GM19468 (cell line): ENCODE results near the gene METTL27.
"Not testable (repeated sequence)": the region's sequence is repeated elsewhere in the genome, so short reads cannot be mapped to it uniquely, and the experiment has no call there.

Source experiments
- ATAC-seq: cut with Tn5 transposase; IDR thresholded peaks from one replicate; pipeline ENCODE4 v1.9.1; 2021; ENCODE audit warnings: mild to moderate bottlenecking, moderate library complexity, moderate number of reproducible peaks; ENCODE audit not compliant: unreplicated experiment; ENCODE audit errors: extremely low read depth

METTL27 gene

GRCh38 chr7:73839743-73840714 is 2.3 kb downstream of the METTL27 start:
- no peak for ATAC-seq

DNA sequence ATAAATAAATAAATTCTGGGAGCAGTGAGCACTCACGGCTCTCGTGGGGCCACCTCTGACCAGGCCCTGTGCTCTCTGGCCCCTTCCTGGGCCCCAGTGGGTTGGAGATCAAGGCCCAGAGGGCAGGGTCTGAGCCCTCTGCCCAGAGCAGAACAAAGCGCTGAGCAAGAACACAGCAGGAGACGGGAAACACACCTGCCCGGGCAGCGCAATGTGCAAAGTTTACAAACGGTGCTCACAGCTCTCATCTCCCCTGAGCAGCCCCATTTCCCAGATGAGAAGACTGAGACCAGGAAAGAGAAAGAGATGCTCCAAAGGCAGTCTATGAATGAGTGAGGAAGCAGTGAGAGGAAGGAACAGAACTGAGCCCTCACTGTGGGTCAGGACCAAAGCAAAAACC is 3.0 kb downstream of the METTL27 start:
- ATAC-seq: no peak

- no peak for ATAC-seq
These were observed 3.7 kb downstream of the METTL27 start for GRCh38 chr7:73838642-73839041.

DNA sequence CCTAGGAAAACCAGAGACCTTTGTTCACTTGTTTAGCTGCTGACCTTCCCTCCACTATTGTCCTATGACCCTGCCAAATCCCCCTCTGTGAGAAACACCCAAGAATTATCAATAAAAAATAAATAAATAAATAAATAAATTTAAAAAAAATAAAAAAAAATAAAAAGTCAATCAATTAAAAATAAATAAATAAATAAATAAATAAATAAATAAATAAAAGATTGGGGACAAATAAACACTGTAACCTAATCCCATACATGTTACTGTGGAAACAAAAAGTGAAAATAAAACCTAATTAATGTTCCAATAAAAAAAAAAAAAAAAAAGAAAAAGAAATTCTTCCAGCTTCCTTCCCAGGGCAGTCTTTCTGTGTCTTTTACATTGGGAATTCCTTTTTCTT is 5.1 kb downstream of the METTL27 start:
- not testable (repeated sequence) for ATAC-seq

DNA sequence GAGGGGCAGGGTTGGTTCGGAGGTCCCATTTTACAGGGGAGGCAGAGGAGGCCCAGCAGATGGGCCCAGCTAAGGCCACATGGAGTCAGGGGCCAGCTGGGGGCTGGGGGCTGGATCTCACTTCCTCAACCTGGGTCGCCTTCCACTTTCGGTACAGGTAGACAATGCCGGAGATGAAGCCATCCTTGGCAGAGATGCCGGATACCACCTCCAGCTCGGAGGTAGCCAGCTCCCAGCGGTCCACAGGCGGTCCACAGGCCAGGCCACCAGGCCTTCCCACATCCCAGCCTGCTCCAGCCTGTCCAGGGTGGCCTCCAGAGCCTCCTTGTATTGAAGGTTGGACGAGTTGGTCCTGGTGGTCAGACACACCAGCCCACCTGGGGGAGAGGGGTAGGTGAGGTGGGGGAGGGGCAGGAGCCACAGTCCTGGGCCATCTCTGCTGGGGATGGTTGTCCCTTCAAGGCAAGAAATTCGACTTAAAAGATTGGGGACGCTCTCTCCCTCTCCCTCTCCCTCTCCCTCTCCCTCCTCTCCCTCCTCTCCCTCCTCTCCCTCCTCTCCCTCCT is 7.6 kb downstream of the METTL27 start:
- no peak for ATAC-seq

DNA sequence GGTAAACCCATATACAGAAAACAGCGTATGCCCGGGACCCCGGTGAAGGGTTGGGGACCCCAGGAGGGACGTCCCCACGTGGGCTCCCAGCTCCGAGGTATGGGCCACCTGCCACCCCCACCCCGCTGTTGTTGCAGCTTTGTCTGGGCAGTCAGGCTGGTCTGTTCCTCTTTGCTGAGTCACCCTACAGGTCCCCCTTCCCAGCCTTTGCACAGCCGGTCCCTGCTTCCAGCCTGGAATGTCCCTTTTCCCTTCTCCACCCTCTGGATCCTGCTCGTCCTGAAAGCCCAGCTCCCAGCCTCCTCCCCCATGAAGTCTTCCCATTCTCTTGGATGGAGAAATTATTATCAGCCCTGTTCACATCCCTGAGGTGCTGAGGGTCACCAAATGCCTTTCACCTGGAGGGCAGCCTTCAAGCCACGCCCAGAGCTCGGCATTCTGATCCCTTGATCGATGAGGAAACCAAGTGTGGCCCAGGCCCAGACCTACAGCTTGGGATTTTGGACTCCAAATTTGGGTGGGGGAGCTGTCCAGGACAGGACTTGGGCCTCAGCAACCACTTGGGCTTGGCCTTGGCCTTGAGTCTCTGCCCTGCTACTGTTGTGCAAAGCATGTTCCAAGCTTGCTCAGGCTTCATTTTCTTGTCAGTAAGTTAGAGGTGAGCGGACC is 8.9 kb downstream of the METTL27 start:
- ATAC-seq: no peak

DNA sequence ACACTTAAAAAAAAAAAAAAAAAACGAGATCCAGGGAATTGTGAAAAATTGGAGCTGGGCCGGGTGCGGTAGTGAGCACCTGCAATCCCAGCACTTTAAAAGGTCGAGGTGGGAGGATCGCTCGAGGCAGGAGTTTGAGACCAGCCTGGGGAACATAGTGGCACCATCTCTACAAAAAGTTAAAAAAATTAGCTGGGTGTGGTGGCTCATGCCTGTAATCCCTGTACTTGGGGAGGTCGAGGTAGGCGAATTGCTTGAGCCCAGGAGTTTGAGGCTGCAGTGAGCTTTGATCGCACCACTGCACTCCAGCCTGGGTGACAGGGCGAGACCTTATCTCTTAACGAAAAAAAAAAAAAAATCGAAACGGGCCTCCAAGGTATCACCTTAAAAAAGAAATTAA is 9.5 kb downstream of the METTL27 start:
- no peak for ATAC-seq

DNA sequence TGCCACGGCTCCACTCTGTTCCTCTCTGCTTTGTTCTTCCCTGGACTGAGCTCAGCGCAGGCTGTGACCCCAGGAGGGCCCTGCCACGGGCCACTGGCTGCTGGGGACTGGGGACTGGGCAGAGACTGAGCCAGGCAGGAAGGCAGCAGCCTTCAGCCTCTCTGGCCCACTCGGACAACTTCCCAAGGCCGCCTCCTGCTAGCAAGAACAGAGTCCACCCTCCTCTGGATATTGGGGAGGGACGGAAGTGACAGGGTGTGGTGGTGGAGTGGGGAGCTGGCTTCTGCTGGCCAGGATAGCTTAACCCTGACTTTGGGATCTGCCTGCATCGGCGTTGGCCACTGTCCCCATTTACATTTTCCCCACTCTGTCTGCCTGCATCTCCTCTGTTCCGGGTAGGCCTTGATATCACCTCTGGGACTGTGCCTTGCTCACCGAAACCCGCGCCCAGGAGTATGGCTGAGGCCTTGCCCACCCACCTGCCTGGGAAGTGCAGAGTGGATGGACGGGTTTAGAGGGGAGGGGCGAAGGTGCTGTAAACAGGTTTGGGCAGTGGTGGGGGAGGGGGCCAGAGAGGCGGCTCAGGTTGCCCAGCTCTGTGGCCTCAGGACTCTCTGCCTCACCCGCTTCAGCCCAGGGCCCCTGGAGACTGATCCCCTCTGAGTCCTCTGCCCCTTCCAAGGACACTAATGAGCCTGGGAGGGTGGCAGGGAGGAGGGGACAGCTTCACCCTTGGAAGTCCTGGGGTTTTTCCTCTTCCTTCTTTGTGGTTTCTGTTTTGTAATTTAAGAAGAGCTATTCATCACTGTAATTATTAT is 10.3 kb downstream of the METTL27 start:
- no peak for ATAC-seq

DNA sequence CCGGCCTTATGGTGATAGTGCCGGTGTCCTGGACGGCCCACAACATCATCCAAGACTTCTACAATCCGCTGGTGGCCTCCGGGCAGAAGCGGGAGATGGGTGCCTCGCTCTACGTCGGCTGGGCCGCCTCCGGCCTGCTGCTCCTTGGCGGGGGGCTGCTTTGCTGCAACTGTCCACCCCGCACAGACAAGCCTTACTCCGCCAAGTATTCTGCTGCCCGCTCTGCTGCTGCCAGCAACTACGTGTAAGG is 10.8 kb downstream of the METTL27 start:
- ATAC-seq: no peak

GRCh38 chr7:73830681-73831583 is 11.4 kb downstream of the METTL27 start, which contains the start of gene CLDN4:
TSS of gene CLDN4 (plus strand) at chr7:73830996. CDS start at chr7:73831202, 206 bp downstream.
- ATAC-seq: no peak

- ATAC-seq: no peak
These were observed 12.2 kb downstream of the METTL27 start for GRCh38 chr7:73829921-73830680.

DNA sequence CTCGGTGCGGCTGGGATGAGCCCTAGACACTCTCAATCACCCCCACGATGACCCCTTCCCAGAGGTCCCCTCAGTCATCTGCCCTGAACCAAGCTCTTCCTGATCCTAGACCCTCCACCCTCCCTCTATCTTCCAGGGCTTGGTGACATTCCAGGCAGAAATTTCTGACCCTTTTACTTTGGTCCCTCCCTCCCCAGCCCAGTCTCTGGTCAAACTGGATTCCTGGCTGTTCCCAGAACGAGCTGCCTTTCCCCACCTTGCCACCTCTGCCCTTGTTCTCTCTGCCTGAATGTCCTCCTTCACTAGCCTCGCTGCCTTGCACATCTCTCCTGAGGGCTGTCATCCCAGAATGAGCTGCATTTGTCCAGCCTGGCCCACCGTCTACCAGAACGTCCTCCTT is 12.8 kb downstream of the METTL27 start:
- no peak for ATAC-seq

GRCh38 chr7:73828972-73829371 is 13.3 kb downstream of the METTL27 start:
- no peak for ATAC-seq

DNA sequence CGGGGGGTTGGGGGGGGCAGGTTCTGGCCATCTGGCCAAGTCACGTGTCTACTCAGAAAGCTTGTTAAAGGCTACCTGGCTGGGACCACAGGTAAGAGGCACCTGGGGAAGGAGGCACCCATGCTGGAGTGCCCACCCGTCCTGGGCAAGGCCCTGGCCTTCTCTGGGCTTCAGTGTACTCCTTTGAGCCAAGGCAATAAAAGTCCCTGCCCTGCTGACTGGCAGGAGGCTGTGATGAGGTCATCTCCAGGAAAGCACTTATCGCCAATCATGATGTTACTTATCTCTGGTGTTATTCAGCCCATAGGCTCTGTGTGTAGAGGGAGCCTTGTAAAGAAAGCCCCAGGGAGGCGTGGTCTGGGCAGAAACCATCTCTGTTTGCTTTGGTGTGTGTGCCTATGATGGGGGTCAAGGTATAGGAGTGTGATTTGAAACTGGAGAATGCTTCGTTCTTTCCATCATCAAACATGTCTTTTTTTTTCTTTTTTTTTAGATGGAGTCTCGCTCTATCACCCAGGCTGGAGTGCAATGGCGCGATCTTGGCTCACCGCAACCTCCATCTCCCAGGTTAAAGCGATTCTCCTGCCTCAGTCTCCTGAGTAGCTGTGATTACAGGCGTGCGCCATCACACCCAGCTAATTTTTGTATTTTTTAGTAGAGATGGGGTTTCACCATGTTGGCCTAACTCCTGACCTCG is 14.1 kb downstream of the METTL27 start:
- ATAC-seq: no peak

- no peak for ATAC-seq
These were observed 14.7 kb downstream of the METTL27 start for GRCh38 chr7:73827567-73828106.

DNA sequence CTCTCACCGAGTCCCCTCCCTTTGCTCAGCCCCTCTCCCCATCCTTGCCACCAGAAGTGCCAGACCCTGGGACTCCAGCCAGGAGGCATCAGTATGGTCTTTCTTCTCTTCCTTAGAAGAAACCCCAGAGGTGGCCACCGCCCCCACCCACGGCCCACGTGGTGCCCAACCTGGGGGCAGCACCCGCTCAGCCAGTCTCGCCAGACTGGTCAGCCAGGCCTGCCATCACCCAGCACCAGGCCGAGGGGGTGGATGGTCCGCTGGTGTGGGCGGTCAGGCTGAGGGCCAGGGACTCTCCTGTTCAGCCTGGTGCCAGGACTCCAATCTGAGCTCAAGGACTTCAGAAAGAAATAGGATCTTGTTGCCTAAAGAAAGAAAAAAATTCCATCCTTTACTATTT is 17.3 kb downstream of the METTL27 start:
- ATAC-seq: no peak

- ATAC-seq: no peak
These were observed 18.3 kb downstream of the METTL27 start for GRCh38 chr7:73823873-73824592.
